ENCODE results near the gene IFIT3.
A peak's percentile ranks its signal among the peaks of the same experiment; 100 is the strongest.
"Not testable (repeated sequence)": the region's sequence is repeated elsewhere in the genome, so short reads cannot be mapped to it uniquely, and the experiment has no call there.

The IFIT3 gene

GRCh38 chr10:89314676-89315075 lies 13.1 kb upstream of the IFIT3 start:
- DNase-seq (ENCODE audit: low read depth, low spot score): no peak
- H3K4me3 ChIP-seq (ENCODE audit: low read depth, low read length): no peak overlapping the region
- TF ChIP-seq, protein P1, sequence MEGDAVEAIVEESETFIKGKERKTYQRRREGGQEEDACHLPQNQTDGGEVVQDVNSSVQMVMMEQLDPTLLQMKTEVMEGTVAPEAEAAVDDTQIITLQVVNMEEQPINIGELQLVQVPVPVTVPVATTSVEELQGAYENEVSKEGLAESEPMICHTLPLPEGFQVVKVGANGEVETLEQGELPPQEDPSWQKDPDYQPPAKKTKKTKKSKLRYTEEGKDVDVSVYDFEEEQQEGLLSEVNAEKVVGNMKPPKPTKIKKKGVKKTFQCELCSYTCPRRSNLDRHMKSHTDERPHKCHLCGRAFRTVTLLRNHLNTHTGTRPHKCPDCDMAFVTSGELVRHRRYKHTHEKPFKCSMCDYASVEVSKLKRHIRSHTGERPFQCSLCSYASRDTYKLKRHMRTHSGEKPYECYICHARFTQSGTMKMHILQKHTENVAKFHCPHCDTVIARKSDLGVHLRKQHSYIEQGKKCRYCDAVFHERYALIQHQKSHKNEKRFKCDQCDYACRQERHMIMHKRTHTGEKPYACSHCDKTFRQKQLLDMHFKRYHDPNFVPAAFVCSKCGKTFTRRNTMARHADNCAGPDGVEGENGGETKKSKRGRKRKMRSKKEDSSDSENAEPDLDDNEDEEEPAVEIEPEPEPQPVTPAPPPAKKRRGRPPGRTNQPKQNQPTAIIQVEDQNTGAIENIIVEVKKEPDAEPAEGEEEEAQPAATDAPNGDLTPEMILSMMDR (IDR thresholded peaks at IDR 0.05; ENCODE audit: low read depth, low read length): no peak
- in situ Hi-C loops (cut with HindIII; ENCODE audit: low sequenced_read_pairs): no loop called here

GRCh38 chr10:89318047-89318446 lies 9.8 kb upstream of the IFIT3 start:
- DNase-seq (ENCODE audit: low read depth, low spot score); in situ Hi-C loops (cut with HindIII; ENCODE audit: low sequenced_read_pairs); H3K4me3 ChIP-seq (ENCODE audit: low read depth, low read length): not testable (repeated sequence)

DNA sequence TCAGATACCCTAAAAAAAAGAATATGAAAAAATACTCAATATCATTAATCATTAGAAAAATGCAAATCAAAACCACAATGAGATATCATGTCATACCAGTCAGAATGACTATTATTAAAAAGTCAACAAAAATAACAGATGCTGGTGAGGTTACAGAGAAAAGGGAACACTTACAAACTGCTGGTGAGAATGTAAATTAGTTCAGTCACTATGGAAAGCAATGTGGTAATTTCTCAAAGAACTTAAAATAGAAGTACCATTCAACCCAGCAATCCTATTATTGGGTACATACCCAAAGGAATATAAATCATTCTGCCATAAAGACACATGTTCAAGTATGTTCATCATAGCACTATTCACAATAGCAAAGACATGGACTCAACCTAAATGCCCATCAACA lies 2.7 kb upstream of the IFIT3 start:
- DNase-seq (ENCODE audit: low read depth, low spot score); in situ Hi-C loops (cut with HindIII; ENCODE audit: low sequenced_read_pairs); H3K4me3 ChIP-seq (ENCODE audit: low read depth, low read length): not testable (repeated sequence)

DNA sequence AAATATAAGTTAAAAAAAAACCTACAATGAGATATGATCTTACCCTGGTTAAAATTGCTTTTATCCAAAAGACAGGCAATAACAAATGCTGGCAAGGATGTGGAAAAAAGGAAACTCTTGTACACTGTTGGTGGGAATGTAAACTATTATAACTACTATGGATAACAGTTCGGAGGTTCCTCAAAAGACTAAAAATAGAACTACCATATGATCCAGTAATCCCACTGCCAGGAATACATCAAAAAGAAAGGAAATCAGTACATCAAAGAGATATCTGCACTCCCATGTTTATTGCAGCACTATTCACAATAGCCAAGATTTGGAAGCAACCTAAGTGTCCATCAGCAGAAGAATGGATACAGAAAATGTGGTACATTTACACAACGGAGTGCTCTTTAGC lies 1.9 kb upstream of the IFIT3 start:
- H3K4me3 ChIP-seq (ENCODE audit: low read depth, low read length); in situ Hi-C loops (cut with HindIII; ENCODE audit: low sequenced_read_pairs); DNase-seq (ENCODE audit: low read depth, low spot score): not testable (repeated sequence)

GRCh38 chr10:89329151-89329550 lies 1.4 kb downstream of the IFIT3 start:
- TF ChIP-seq, protein P1 (IDR thresholded peaks at IDR 0.05; ENCODE audit: low read depth, low read length): no peak
- in situ Hi-C loops (cut with HindIII; ENCODE audit: low sequenced_read_pairs): no loop called here
- DNase-seq (ENCODE audit: low read depth, low spot score): no peak
- no peak overlapping the region for H3K4me3 ChIP-seq (ENCODE audit: low read depth, low read length)

GRCh38 chr10:89330014-89330413 lies 2.2 kb downstream of the IFIT3 start:
- DNase-seq (ENCODE audit: low read depth, low spot score); in situ Hi-C loops (cut with HindIII; ENCODE audit: low sequenced_read_pairs); H3K4me3 ChIP-seq (ENCODE audit: low read depth, low read length): not testable (repeated sequence)

- DNase-seq (ENCODE audit: low read depth, low spot score): no peak
- in situ Hi-C loops (cut with HindIII; ENCODE audit: low sequenced_read_pairs): no loop called here
- H3K4me3 ChIP-seq (ENCODE audit: low read depth, low read length): no peak overlapping the region
- TF ChIP-seq, protein P1 (IDR thresholded peaks at IDR 0.05; ENCODE audit: low read depth, low read length): no peak
These were observed 2.9 kb downstream of the IFIT3 start for GRCh38 chr10:89330537-89331212.

GRCh38 chr10:89331487-89332122 lies 3.8 kb downstream of the IFIT3 start:
- DNase-seq (ENCODE audit: low read depth, low spot score); H3K4me3 ChIP-seq (ENCODE audit: low read depth, low read length); in situ Hi-C loops (cut with HindIII; ENCODE audit: low sequenced_read_pairs): not testable (repeated sequence)

GRCh38 chr10:89332123-89332633 lies 4.4 kb downstream of the IFIT3 start:
- peak; percentile 80 for DNase-seq (ENCODE audit: low read depth, low spot score)
- in situ Hi-C loops (cut with HindIII; ENCODE audit: low sequenced_read_pairs): no loop called here
- H3K4me3 ChIP-seq (ENCODE audit: low read depth, low read length): peak overlapping the region; percentile 30
- TF ChIP-seq, protein P1 (IDR thresholded peaks at IDR 0.05; ENCODE audit: low read depth, low read length): no peak
